Activated CD8-positive, alpha-beta T cell treated with anti-CD3 and anti-CD28 coated beads, Interleukin-2, amount 10 ng/mL, durations not matched to agents 7 days and 5 days (primary cell): ENCODE data around the gene CNNM4. TPM values are rescaled to one million over a fixed set of nuclear protein-coding genes. Genes with fewer than 3 reads are reported as not detected.
"Not testable (repeated sequence)": the region's sequence is repeated elsewhere in the genome, so short reads cannot be mapped to it uniquely, and the experiment has no call there.

Experiments
- ATAC-seq: fragments of 150-1000 bp; cut with Tn5 transposase; one replicate; pipeline ENCODE4 v1.10.0; 2021; ENCODE audit warnings: moderate library complexity
- CTCF ChIA-PET: fragments of 350-600 bp; sonication (Branson Sonifier 250); formaldehyde crosslinking; loops from one replicate; lab custom pipeline; 2021; ENCODE audit warnings: antibody characterized with exemption; lab: Charles Lee
- POLR2A ChIA-PET: fragments of 350-600 bp; sonication (Branson Sonifier 250); formaldehyde crosslinking; loops from one replicate; lab custom pipeline; 2021; ENCODE audit warnings: antibody characterized with exemption; lab: Charles Lee
- DNase-seq: peaks from one replicate; pipeline ENCODE4 v3.0.0-alpha.2; 2020
- H3K27ac Mint-ChIP-seq: one replicate; pipeline ENCODE4 v1.8.0; 2021; ENCODE audit warnings: mild to moderate bottlenecking, mixed read lengths
- H3K27me3 Mint-ChIP-seq: one replicate; pipeline ENCODE4 v1.8.0; 2021; ENCODE audit warnings: low read depth, mixed read lengths
- H3K36me3 Mint-ChIP-seq: one replicate; pipeline ENCODE4 v1.8.0; 2021; ENCODE audit warnings: low read depth, mixed read lengths
- H3K4me1 Mint-ChIP-seq: one replicate; pipeline ENCODE4 v1.8.0; 2021; ENCODE audit warnings: low read depth, mixed read lengths
- H3K4me3 Mint-ChIP-seq: one replicate; pipeline ENCODE4 v1.8.0; 2021; ENCODE audit warnings: mild to moderate bottlenecking, mixed read lengths
- H3K9me3 Mint-ChIP-seq: one replicate; pipeline ENCODE4 v1.8.0; 2022; ENCODE audit warnings: mixed read lengths; ENCODE audit not compliant: insufficient read depth
- total RNA-seq, 2 experiments: library from RNA; stranded (reverse); gene quantifications; one replicate each; pipeline ENCODE4 v1.2.3, GENCODE V29; 2021

The CNNM4 gene
- total RNA-seq, 2 experiments from 2014 or later, result 7.1 TPM

DNA sequence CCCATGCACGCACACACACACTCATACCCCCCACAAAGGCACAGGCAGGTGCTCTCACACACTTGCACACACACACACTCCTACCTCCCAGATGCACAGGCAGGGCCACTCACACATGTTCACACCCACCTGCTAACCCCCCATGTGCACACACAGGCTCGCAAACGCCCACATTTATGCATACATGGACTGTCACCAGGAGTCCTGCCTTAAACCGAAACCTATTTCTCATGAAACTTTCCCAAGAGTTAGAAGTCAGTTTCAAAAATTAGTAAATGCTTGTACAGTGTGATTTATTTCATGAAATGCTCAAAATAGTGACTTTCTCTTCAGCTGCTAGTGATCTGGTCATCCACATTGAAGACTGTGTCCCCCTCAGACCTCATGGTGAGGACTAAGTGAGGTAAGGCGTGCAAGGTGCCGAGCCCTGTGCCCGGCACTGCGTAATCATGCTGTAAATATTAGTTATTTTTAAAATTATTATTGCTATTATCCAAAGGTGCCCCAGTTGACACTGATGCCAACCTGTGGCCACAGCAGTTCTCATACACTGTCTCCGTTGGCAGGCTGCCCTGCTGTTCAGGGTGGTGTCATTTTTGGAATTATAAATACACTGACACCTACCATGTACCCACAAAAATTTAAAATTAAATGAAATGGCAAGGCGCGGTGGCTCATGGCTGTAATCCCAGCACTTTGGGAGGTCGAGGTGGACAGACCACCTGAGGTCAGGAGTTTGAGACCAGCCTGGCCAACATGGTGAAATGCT is 12.4 kb downstream of the CNNM4 start:
- peak overlapping the region; percentile 42 for H3K4me3 Mint-ChIP-seq
- no peak for DNase-seq
- peaks cover 22% of the 10 kb centered on the region for H3K4me1 Mint-ChIP-seq
- no peak for ATAC-seq
- H3K27ac Mint-ChIP-seq, result peak overlapping the region; percentile 54
- ChIA-PET CTCF (interaction anchor here (1.1 to 4.7 kb wide), 8 partner anchors 11 to 339 kb away, joined by 3 to 112 read pairs (median 6); partner anchors contain the start of genes ANKRD39 and CNNM4), POLR2A (interaction anchor here (0.7 to 1.2 kb wide), 2 partner anchors 9 to 11 kb away, joined by 3 read pairs; no protein-coding TSS in a partner anchor)
- H3K9me3 Mint-ChIP-seq, result no peaks in the 10 kb centered on the region
- H3K36me3 Mint-ChIP-seq, result peaks cover 3% of the 10 kb centered on the region
- H3K27me3 Mint-ChIP-seq, result no peaks in the 10 kb centered on the region

DNA sequence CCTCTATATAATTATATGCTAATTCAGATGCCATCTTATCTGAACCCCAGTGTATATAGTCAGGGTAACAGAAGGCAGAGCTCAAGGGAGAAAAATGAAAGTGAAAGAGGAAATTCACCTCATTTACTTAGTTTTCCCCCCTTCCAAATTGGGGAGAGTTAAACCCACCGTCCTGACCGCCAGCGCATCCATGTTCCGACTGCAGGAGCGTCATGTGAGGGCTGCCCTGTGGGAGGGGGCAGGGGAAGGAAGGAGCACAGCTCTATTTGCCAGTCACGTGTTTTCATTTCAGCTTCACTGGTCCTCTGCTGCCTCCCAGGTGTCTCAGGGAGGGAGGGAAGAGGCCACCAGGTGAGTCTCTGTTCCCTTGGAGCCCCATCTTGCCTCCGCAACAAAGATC is 13.2 kb downstream of the CNNM4 start:
- DNase-seq (peak; percentile 67), ATAC-seq (peak; percentile 85)
- Mint-ChIP-seq H3K36me3 (peaks cover 3% of the 10 kb centered on the region), H3K4me3 (peak overlapping the region; percentile 74), H3K4me1 (peaks cover 22% of the 10 kb centered on the region), H3K27ac (peak overlapping the region; percentile 80), H3K27me3 (no peaks in the 10 kb centered on the region), H3K9me3 (no peaks in the 10 kb centered on the region)
- POLR2A ChIA-PET, result interaction anchor here (0.7 to 1.2 kb wide), 5 partner anchors 10 to 137 kb away, joined by 3 to 5 read pairs (median 3); partner anchors contain the start of gene CNNM3
- CTCF ChIA-PET, result interaction anchor here (1.1 to 4.7 kb wide), 8 partner anchors 10 to 338 kb away, joined by 3 to 112 read pairs (median 6); partner anchors contain the start of genes ANKRD39 and CNNM4

DNA sequence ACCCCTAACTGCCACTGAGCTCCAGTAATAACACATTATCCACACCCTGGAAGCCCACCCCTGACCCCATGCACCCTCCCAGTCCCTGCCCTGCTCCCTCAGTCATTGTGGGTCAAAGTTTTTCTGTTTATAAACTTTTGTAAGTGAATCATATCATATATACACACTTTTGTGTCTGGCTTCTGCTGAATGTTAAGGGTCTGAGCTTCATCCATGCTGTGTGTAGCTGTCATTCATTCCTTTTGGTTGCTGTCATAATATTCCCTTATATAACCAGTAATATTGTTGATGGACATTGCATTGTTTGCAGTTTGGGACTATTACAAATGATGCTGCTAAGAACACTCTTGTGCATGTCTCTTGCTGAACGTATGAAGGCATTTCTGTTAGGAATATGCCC is 14.5 kb downstream of the CNNM4 start:
- POLR2A ChIA-PET, result interaction anchor here (1.0 to 1.1 kb wide), 2 partner anchors 41 to 138 kb away, joined by 3 to 4 read pairs; partner anchors contain the start of gene CNNM3
- Mint-ChIP-seq H3K27me3 (no peaks in the 10 kb centered on the region), H3K4me3 (no peak overlapping the region), H3K36me3 (peaks cover 3% of the 10 kb centered on the region), H3K4me1 (peaks cover 22% of the 10 kb centered on the region), H3K27ac (peak overlapping the region; percentile 25), H3K9me3 (no peaks in the 10 kb centered on the region)
- ATAC-seq (no peak), DNase-seq (no peak)
- CTCF ChIA-PET, result interaction anchor here (1.6 to 4.7 kb wide), 4 partner anchors 14 to 186 kb away, joined by 3 to 112 read pairs (median 12); partner anchors contain the start of genes ANKRD39 and CNNM4

DNA sequence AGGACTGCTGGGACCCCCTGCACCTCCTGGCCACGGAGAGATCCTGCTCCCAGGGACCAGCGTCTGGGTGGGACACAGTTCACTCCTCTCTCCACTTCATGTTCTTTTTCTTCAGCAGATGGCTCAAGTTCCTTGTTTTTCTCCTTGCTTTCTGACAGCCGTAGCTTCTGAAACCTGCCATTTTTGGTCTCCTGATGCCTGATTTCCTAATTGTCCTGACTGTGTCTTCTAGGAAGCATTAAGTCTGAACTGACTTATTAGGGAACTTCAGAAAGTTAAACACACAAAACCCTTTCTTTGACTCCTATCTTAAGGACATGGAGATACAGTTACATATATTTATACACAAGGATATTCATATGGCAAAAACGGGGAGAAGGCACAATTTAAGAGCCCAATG is 22.7 kb downstream of the CNNM4 start:
- no peak for ATAC-seq
- Mint-ChIP-seq H3K4me1 (no peaks in the 10 kb centered on the region), H3K4me3 (no peak overlapping the region), H3K27ac (no peak overlapping the region), H3K36me3 (no peaks in the 10 kb centered on the region), H3K9me3 (no peaks in the 10 kb centered on the region), H3K27me3 (no peaks in the 10 kb centered on the region)
- ChIA-PET POLR2A (no interaction called here), CTCF (interaction anchor here (2.3 kb wide), 1 partner anchor 9 kb away, joined by 6 read pairs; no protein-coding TSS in a partner anchor)
- DNase-seq, result no peak

DNA sequence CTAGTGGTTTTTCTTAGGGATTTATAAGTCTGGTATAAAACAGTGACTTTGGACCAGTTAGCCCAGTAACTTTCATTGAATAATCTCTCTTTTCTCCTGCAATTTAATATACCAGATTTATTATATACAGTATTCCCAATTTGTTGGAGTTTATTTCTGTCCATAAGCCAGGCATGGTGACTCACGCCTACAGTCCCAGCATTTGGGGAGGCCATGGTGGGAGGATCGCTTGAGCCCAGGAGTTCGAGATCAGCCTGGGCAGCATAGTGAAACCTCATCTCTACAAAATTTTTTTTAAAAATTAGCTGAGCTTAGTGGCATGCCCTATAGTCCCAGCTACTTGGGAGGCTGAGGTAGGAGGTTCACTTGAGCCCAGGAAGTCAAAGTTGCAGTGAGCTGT is 26.7 kb downstream of the CNNM4 start:
- Mint-ChIP-seq H3K27me3 (no peaks in the 10 kb centered on the region), H3K27ac (no peak overlapping the region), H3K4me3 (no peak overlapping the region), H3K4me1 (no peaks in the 10 kb centered on the region), H3K9me3 (no peaks in the 10 kb centered on the region), H3K36me3 (no peaks in the 10 kb centered on the region)
- CTCF ChIA-PET, result no interaction called here
- POLR2A ChIA-PET, result no interaction called here
- no peak for DNase-seq
- no peak for ATAC-seq

DNA sequence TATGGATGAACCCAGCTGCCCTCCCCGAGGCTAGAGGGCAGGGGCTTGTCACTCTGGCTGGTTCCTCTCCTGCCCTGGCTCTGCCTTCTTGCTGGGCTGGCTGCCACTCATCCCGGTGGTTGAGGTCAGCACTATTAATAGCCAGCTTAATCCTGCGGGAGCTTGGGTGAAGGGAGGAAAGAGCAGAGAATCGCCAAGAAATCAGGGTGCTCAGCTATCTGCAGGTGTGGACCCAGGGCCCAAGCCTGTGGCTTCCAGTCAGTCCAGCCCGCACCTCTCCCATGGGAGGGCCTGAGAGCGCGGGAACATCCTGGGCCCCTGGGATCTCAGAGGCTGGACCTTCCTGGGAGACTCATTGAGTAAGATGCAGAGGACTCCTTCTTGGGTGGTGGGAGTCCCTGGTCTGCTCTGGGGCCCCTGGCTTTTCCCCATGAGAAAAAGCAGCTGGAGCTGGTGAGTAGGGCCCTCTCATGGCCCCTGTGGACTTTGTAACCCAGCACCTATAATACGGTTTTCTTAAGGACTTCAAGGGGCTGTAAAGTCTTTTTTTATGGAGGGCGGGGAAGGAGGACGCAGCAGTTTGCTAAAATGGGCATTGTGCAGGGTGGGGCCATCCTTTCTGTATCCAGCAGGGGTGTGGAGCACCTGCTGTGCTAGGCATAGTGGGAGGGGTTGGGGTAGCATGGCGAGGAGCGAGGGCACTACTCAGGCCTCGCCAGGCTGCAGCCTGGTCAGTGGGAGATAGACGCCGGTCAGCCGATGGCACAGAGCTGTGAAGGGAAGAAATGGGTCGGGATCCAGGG is 27.9 kb downstream of the CNNM4 start:
- POLR2A ChIA-PET, result no interaction called here
- no peak for ATAC-seq

DNA sequence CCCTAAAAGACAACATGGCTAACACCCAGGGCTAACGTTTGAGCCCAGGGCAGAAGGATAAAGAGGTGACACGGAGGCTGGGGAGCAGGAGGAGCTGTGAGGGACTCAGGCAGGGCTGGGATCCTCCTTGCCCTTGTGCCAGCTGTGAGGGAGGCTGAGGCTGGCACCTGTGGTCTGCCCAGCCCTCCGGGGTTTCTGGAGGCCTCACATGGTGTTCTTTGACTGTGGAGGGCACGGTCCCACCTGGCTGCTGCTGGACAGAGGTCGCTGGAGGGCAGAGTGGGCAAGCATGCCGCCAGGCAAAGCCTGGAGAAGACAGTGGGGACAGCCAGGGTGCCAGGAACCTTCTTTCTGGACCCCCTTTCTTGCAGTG is 28.5 kb downstream of the CNNM4 start:
- Mint-ChIP-seq H3K27ac (no peak overlapping the region), H3K4me3 (no peak overlapping the region), H3K9me3 (no peaks in the 10 kb centered on the region), H3K27me3 (no peaks in the 10 kb centered on the region), H3K4me1 (no peaks in the 10 kb centered on the region), H3K36me3 (no peaks in the 10 kb centered on the region)
- ChIA-PET CTCF (no interaction called here), POLR2A (no interaction called here)
- DNase-seq, result no peak
- no peak for ATAC-seq

More for the DNA sequence above, 27.9 kb downstream of the CNNM4 start:
- H3K4me3 Mint-ChIP-seq, result no peak overlapping the region
- H3K4me1 Mint-ChIP-seq, result no peaks in the 10 kb centered on the region
- no peak for DNase-seq
- no peaks in the 10 kb centered on the region for H3K36me3 Mint-ChIP-seq
- H3K27ac Mint-ChIP-seq, result no peak overlapping the region
- CTCF ChIA-PET, result no interaction called here
- H3K9me3 Mint-ChIP-seq, result no peaks in the 10 kb centered on the region
- no peaks in the 10 kb centered on the region for H3K27me3 Mint-ChIP-seq

DNA sequence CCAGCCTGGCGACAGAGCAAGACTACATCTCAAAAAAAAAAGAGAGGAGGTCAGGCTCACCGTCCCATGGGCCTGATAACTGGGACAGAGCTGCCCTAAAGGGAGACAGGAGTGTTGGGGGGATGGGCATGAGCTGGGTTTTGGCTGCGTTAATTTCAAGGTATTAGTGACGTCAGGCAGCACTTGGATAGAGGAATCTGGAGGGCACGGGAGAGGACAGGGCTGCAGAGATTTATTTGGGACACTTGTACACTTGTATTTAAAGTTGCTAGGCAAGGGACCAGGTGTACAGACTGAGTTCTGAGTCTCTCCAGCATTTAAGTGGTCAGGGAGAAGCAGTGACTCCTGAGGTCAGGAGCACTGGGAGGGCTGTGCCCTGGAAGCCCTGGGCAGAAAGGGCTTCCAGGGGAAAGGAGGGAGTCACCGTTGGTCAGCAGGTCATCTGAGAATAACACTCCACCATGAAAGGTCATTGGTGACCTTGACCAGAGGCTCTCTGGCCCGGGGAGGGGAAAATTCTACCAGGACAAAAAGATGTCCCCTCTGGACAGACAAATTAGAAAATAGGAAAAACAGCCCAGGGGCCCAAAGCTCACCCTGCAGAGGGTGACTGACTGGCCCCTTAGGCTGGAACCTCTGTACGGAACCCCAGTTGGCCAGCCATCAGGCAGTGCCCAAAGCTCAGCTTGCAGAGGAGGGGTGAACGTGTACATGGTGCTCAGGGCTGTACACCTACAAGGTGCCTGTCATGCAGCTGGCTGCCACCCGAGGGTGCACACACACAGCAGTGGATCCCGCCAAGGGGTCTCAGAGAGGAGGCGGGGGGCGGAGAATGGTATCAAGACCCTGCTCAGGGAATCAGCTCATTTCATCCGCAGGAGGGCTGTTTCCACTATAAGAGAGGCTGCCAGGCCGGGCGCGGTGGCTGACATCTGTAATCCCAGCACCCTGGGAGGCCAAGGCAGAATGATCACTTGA is 32.4 kb downstream of the CNNM4 start:
- Mint-ChIP-seq H3K4me1 (no peaks in the 10 kb centered on the region), H3K4me3 (no peak overlapping the region), H3K36me3 (no peaks in the 10 kb centered on the region), H3K27ac (no peak overlapping the region), H3K9me3 (no peaks in the 10 kb centered on the region), H3K27me3 (no peaks in the 10 kb centered on the region)
- POLR2A ChIA-PET, result interaction anchor here (0.5 kb wide), 1 partner anchor 12 kb away, joined by 3 read pairs; no protein-coding TSS in a partner anchor
- ATAC-seq (no peak), DNase-seq (no peak)
- CTCF ChIA-PET, result interaction anchor here (1.1 kb wide), 1 partner anchor 30 kb away, joined by 3 read pairs; no protein-coding TSS in a partner anchor

DNA sequence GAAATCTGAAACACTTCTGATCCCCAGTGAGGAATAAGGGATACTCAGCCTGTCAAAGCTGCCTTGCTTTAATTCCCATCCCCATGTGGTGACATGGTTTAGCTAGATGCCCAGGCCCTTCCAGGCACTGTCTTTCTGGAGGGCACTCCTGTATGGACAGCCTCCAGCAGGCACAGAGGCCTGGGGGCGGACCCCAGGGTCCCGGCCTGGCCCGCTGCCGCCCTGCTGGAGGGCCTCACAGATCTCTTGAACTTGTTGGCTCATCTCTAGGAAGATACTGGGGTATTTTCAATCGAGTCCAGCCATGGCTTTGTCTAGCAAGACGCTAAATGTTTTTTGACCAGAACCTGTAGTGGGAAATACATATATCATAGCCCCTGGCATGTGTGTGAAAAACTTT is 34.4 kb downstream of the CNNM4 start:
- peaks cover 5% of the 10 kb centered on the region for H3K36me3 Mint-ChIP-seq
- H3K4me1 Mint-ChIP-seq, result no peaks in the 10 kb centered on the region
- CTCF ChIA-PET, result no interaction called here
- no peak overlapping the region for H3K4me3 Mint-ChIP-seq
- DNase-seq, result no peak
- H3K27ac Mint-ChIP-seq, result no peak overlapping the region
- POLR2A ChIA-PET, result no interaction called here
- no peaks in the 10 kb centered on the region for H3K9me3 Mint-ChIP-seq
- H3K27me3 Mint-ChIP-seq, result no peaks in the 10 kb centered on the region
- no peak for ATAC-seq

DNA sequence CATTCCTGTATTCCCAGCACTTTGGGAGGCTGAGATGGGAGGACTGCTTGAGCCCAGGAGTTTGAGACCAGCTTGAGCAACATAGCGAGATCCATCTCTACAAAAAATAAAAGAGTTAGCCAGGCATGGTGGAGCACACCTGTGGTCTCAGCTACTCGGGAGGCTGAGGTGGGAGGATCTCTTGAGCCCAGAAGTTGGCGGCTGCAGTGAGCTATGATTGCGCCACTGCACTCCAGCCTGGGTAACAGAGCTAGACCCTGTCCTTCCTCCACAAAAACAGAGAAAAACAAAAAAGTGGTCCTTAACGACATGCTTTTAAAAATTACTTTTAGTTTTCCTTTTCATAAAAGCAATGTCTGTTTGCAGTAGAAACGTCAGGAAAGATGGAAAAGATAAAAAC is 35.8 kb downstream of the CNNM4 start:
- H3K27ac Mint-ChIP-seq, H3K36me3 Mint-ChIP-seq, POLR2A ChIA-PET: not testable (repeated sequence)

DNA sequence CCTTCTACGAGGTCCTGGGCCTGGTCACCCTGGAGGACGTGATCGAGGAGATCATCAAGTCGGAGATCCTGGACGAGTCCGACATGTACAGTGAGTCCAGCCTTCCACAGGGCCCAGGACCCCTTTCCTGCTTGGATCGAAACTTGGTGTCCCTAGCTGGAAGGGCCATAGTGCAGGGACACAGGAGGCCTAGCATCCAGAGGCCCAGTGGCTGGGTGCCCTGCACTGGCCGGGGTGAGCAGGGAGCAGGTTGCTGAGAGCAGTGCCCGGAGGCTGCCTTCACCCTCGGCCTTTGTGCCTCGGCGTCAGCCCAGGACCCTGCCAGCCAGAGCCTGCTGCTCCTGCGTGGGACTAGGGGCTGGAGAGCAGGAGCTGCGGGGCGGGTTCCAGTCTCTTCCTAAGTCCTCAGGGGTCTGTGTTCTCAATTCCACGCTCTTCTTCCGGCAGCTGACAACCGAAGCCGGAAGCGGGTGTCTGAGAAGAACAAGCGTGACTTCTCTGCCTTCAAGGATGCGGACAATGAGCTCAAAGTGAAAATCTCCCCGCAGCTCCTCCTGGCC is 36.4 kb downstream of the CNNM4 start:
- ChIA-PET CTCF (no interaction called here), POLR2A (no interaction called here)
- Mint-ChIP-seq H3K4me1 (no peaks in the 10 kb centered on the region), H3K9me3 (no peaks in the 10 kb centered on the region), H3K27ac (no peak overlapping the region), H3K4me3 (no peak overlapping the region), H3K36me3 (peaks cover 5% of the 10 kb centered on the region), H3K27me3 (no peaks in the 10 kb centered on the region)
- DNase-seq, result no peak
- no peak for ATAC-seq

More for the DNA sequence above, 35.8 kb downstream of the CNNM4 start:
- H3K27me3 Mint-ChIP-seq, H3K9me3 Mint-ChIP-seq, H3K4me1 Mint-ChIP-seq, H3K4me3 Mint-ChIP-seq, CTCF ChIA-PET, ATAC-seq, DNase-seq: not testable (repeated sequence)
